ENCODE results near the gene ROMO1. TPM values are rescaled to one million over a fixed set of nuclear protein-coding genes. Genes with fewer than 3 reads are reported as not detected.

ROMO1 gene
- total and polyA plus RNA-seq, 11 donors, result 120 to 591 (median 177) TPM

DNA sequence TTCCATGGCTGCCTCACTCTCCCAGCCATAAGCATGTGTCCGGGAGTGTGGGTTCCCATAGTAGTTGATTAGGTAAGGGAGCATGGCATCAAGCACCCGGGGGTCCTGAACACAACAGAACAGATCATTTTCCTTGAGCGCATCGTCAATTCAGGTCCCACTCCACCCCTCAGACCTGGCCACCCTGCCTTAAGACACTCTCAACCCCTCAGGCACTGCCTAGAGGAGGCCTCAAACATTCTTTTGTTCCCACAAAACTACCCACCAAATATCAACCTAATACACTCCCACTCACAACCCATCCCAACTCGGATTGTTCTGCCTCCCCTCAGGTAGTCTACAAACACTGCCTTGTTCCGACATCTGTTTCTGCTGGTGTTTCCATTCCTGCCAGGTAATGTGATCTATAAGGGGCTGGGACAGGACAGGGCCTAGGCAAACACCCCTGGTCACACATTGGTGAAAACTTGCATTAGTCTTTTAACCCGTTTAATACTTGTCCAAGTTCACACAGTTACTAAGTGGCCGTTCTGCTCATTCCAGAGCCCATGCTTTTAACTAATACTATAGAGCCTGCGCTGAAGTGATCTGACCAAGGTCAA is 1.4 kb upstream of the ROMO1 start:
- Histone ChIP-seq H3K4me3 (peak overlapping the region in 9 of 12 donors; percentile 68 to 99 (median 88)), H3K36me3 (peaks cover 0 to 65% (median 60%) of the 10 kb centered on the region in 9 donors), H3K9me3 (no peaks in the 10 kb centered on the region), H3K27me3 (no peaks in the 10 kb centered on the region), H3K27ac (peak overlapping the region in 2 of 12 donors; percentile 5 to 87), H3K4me1 (peaks cover 4 to 26% (median 17%) of the 10 kb centered on the region in 12 donors)
- ATAC-seq, result no peak
- no peak for DNase-seq
- intact Hi-C loops (cut with DNase I), result loop anchor here in 3 of 10 donors (5.0 to 10.0 kb wide), 5 partner anchors 45 to 235 kb away; partner anchors contain the start of gene RBM39 (in 1 of the 3)
- 76 to 82% (median 80%) methylated on average over 9 of the region's 9 CpGs for WGBS, 4 donors
- TF ChIP-seq, protein P1, sequence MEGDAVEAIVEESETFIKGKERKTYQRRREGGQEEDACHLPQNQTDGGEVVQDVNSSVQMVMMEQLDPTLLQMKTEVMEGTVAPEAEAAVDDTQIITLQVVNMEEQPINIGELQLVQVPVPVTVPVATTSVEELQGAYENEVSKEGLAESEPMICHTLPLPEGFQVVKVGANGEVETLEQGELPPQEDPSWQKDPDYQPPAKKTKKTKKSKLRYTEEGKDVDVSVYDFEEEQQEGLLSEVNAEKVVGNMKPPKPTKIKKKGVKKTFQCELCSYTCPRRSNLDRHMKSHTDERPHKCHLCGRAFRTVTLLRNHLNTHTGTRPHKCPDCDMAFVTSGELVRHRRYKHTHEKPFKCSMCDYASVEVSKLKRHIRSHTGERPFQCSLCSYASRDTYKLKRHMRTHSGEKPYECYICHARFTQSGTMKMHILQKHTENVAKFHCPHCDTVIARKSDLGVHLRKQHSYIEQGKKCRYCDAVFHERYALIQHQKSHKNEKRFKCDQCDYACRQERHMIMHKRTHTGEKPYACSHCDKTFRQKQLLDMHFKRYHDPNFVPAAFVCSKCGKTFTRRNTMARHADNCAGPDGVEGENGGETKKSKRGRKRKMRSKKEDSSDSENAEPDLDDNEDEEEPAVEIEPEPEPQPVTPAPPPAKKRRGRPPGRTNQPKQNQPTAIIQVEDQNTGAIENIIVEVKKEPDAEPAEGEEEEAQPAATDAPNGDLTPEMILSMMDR (IDR thresholded peaks at IDR 0.05), result no peak
- no peak for TF ChIP-seq POLR2A (IDR thresholded peaks at IDR 0.05)

- H3K4me3 ChIP-seq, result peak overlapping the region; percentile 68 to 99 (median 88)
- H3K27me3 ChIP-seq, result no peaks in the 10 kb centered on the region
- peaks cover 0 to 65% (median 60%) of the 10 kb centered on the region in 9 donors for H3K36me3 ChIP-seq
- TF ChIP-seq POLR2A (IDR thresholded peaks at IDR 0.05), result no peak
- TF ChIP-seq, protein P1 (IDR thresholded peaks at IDR 0.05), result no peak
- DNase-seq (peak in 1 of 5 donors; percentile 38), ATAC-seq (peak; percentile 13 to 54 (median 42))
- H3K27ac ChIP-seq, result peak overlapping the region; percentile 76 to 94 (median 91)
- no peaks in the 10 kb centered on the region for H3K9me3 ChIP-seq
- peaks cover 4 to 26% (median 17%) of the 10 kb centered on the region in 12 donors for H3K4me1 ChIP-seq
- WGBS, 4 donors, result 5 to 8% (median 7%) methylated on average over 36 to 37 of the region's 37 CpGs
- intact Hi-C loops (cut with DNase I), result loop anchor here in 3 of 10 donors (1.0 to 10.0 kb wide), 6 partner anchors 44 to 236 kb away; partner anchors contain the start of gene RBM39 (in 1 of the 3)
Observed at GRCh38 chr20:35698298-35699126, 693 bp upstream of the ROMO1 start.

DNA sequence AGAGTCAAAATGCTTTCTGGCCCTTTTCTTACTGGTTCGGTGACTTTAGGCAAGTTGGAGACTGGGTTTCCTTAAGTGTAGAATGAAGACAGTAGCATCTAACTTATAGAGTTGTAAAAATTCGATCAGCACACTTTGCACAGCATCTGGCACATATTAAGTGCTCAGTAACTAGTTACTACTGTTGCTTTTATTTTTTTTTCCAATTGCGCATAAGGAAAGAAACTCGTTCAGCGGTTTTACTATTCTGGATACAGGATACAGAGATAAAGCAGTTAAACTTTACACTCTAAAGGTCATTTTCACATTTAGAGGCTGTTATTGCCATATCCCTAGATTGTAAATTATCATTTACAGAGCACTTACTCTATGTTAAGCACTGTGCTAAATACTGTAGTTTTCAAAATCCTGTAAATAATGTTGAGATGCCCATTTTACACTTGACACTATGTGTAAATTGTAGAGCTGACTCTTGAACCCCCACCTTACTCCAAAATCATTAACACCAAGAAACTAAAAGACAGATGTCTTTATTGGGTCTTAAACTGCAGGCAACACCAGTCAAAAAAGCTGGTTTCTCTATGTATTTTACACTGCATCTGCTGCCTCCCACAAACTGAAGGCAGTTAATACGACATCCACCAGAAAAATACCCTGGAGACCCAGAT is 886 bp downstream of the ROMO1 start:
- Histone ChIP-seq H3K9me3 (no peaks in the 10 kb centered on the region), H3K4me3 (peak overlapping the region; percentile 68 to 99 (median 88)), H3K27ac (peak overlapping the region; percentile 76 to 94 (median 91)), H3K36me3 (peaks cover 0 to 65% (median 60%) of the 10 kb centered on the region in 9 donors), H3K4me1 (peaks cover 4 to 31% (median 18%) of the 10 kb centered on the region in 12 donors), H3K27me3 (no peaks in the 10 kb centered on the region)
- intact Hi-C loops (cut with DNase I), result loop anchor here in 4 of 10 donors (1.0 to 10.0 kb wide), 7 partner anchors 37 to 238 kb away; partner anchors contain the start of gene RBM39 (in 1 of the 4)
- DNase-seq (no peak), ATAC-seq (no peak)
- TF ChIP-seq, protein P1 (IDR thresholded peaks at IDR 0.05), result no peak
- no peak for TF ChIP-seq POLR2A (IDR thresholded peaks at IDR 0.05)
- WGBS, 4 donors, result 24 to 29% (median 26%) methylated on average over 6 of the region's 6 CpGs
